Testis (tissue), 2 donors: ENCODE measurements around the gene EPB41L4A.

Experiments
- CTCF ChIP-seq, 3 experiments: fragments of 450-650 bp in 2 of 3; fragments of 200-600 bp in 1 of 3; sonication (generic) in 1 of 3; IDR thresholded peaks; one replicate each; pipeline ENCODE4 v1.5.1; 2016 to 2019; ENCODE audit warnings: antibody characterized with exemption in 3 of 3, mild to moderate bottlenecking in 2 of 3, moderate library complexity in 1 of 3
- POLR2A ChIP-seq: fragments of 450-650 bp; IDR thresholded peaks from one replicate; pipeline ENCODE4 v1.6.1; 2017; ENCODE audit warnings: antibody characterized with exemption, mild to moderate bottlenecking, moderate library complexity

GRCh38 chr5:112237456-112237855, 181.6 kb downstream of the EPB41L4A start:
- TF ChIP-seq CTCF (IDR thresholded peaks at IDR 0.05) (no peak), POLR2A (no peak)
